ENCODE results near the gene GRAP2.
"Not testable (repeated sequence)": the region's sequence is repeated elsewhere in the genome, so short reads cannot be mapped to it uniquely, and the experiment has no call there.

Gene GRAP2

GRCh38 chr22:39877079-39877845, 23.6 kb upstream of the GRAP2 start:
- Histone ChIP-seq H3K4me3 (ENCODE audit: low read length) (no peak overlapping the region), H3K36me3 (ENCODE audit: control insufficient read depth, low read length) (no peaks in the 10 kb centered on the region), H3K79me2 (ENCODE audit: control insufficient read depth, low read length) (no peaks in the 10 kb centered on the region), H3F3A (ENCODE audit: control insufficient read depth, insufficient read depth) (no peaks in the 10 kb centered on the region), H3K9me2 (replicated peaks; ENCODE audit: control insufficient read depth, low read length) (no peaks in the 10 kb centered on the region), H3K9me3 (ENCODE audit: control insufficient read depth, insufficient read depth, low read length) (no peaks in the 10 kb centered on the region), H3K4me2 (ENCODE audit: low read length) (no peak overlapping the region), H4K20me1 (ENCODE audit: control insufficient read depth, insufficient read depth, low read depth, low read length) (no peaks in the 10 kb centered on the region), H3K4me1 (ENCODE audit: control insufficient read depth, low read length) (no peaks in the 10 kb centered on the region), H3K27me3 (ENCODE audit: control insufficient read depth, low read length) (peaks cover 22% of the 10 kb centered on the region), H3K27ac (ENCODE audit: low read depth, low read length) (no peak overlapping the region)
- no peak for TF ChIP-seq EZH2phosphoT487 (IDR thresholded peaks at IDR 0.05; ENCODE audit: borderline replicate concordance, low read length)
- TF ChIP-seq CTCF (IDR thresholded peaks at IDR 0.05; ENCODE audit: low read depth, low read length, poor library complexity, severe bottlenecking), result no peak

GRCh38 chr22:39880722-39881121, 20.2 kb upstream of the GRAP2 start:
- H3K27me3 ChIP-seq (ENCODE audit: control insufficient read depth, low read length), result peaks cover 19% of the 10 kb centered on the region
- TF ChIP-seq EZH2phosphoT487 (IDR thresholded peaks at IDR 0.05; ENCODE audit: borderline replicate concordance, low read length) (no peak), CTCF (IDR thresholded peaks at IDR 0.05; ENCODE audit: low read depth, low read length, poor library complexity, severe bottlenecking) (no peak)
- H4K20me1 ChIP-seq (ENCODE audit: control insufficient read depth, insufficient read depth, low read depth, low read length), result no peaks in the 10 kb centered on the region

GRCh38 chr22:39883057-39883456, 17.8 kb upstream of the GRAP2 start:
- Histone ChIP-seq H3K79me2 (ENCODE audit: control insufficient read depth, low read length) (no peaks in the 10 kb centered on the region), H3K9me3 (ENCODE audit: control insufficient read depth, insufficient read depth, low read length) (no peaks in the 10 kb centered on the region), H3K36me3 (ENCODE audit: control insufficient read depth, low read length) (no peaks in the 10 kb centered on the region), H3K27me3 (ENCODE audit: control insufficient read depth, low read length) (peaks cover 14% of the 10 kb centered on the region), H3K9me2 (replicated peaks; ENCODE audit: control insufficient read depth, low read length) (no peaks in the 10 kb centered on the region), H3F3A (ENCODE audit: control insufficient read depth, insufficient read depth) (no peaks in the 10 kb centered on the region), H3K27ac (ENCODE audit: low read depth, low read length) (no peak overlapping the region), H4K20me1 (ENCODE audit: control insufficient read depth, insufficient read depth, low read depth, low read length) (no peaks in the 10 kb centered on the region), H3K4me3 (ENCODE audit: low read length) (no peak overlapping the region), H3K4me2 (ENCODE audit: low read length) (no peak overlapping the region), H3K4me1 (ENCODE audit: control insufficient read depth, low read length) (no peaks in the 10 kb centered on the region)
- TF ChIP-seq EZH2phosphoT487 (IDR thresholded peaks at IDR 0.05; ENCODE audit: borderline replicate concordance, low read length), result no peak
- TF ChIP-seq CTCF (IDR thresholded peaks at IDR 0.05; ENCODE audit: low read depth, low read length, poor library complexity, severe bottlenecking), result no peak

More at GRCh38 chr22:39880722-39881121, 20.2 kb upstream of the GRAP2 start:
- no peaks in the 10 kb centered on the region for H3K9me2 ChIP-seq (replicated peaks; ENCODE audit: control insufficient read depth, low read length)
- no peak overlapping the region for H3K4me3 ChIP-seq (ENCODE audit: low read length)
- H3K27ac ChIP-seq (ENCODE audit: low read depth, low read length), result no peak overlapping the region
- H3K4me2 ChIP-seq (ENCODE audit: low read length), result no peak overlapping the region
- no peaks in the 10 kb centered on the region for H3K36me3 ChIP-seq (ENCODE audit: control insufficient read depth, low read length)
- H3F3A ChIP-seq (ENCODE audit: control insufficient read depth, insufficient read depth), result no peaks in the 10 kb centered on the region
- H3K9me3 ChIP-seq (ENCODE audit: control insufficient read depth, insufficient read depth, low read length), result no peaks in the 10 kb centered on the region
- H3K79me2 ChIP-seq (ENCODE audit: control insufficient read depth, low read length), result no peaks in the 10 kb centered on the region
- no peaks in the 10 kb centered on the region for H3K4me1 ChIP-seq (ENCODE audit: control insufficient read depth, low read length)

GRCh38 chr22:39889924-39890323, 11.0 kb upstream of the GRAP2 start:
- not testable (repeated sequence) for H4K20me1 ChIP-seq (ENCODE audit: control insufficient read depth, insufficient read depth, low read depth, low read length); H3K9me2 ChIP-seq (replicated peaks; ENCODE audit: control insufficient read depth, low read length); H3K79me2 ChIP-seq (ENCODE audit: control insufficient read depth, low read length); H3K4me3 ChIP-seq (ENCODE audit: low read length); H3K36me3 ChIP-seq (ENCODE audit: control insufficient read depth, low read length); H3K9me3 ChIP-seq (ENCODE audit: control insufficient read depth, insufficient read depth, low read length); H3K4me2 ChIP-seq (ENCODE audit: low read length); H3K4me1 ChIP-seq (ENCODE audit: control insufficient read depth, low read length); H3K27ac ChIP-seq (ENCODE audit: low read depth, low read length); H3F3A ChIP-seq (ENCODE audit: control insufficient read depth, insufficient read depth)
- H3K27me3 ChIP-seq (ENCODE audit: control insufficient read depth, low read length), result peaks cover 12% of the 10 kb centered on the region
